PFSK-1 (cell line): ENCODE data around the gene OVOL3.

Experiments used
- FOXP2 ChIP-seq: optimal IDR thresholded peaks from 2 replicates; pipeline ENCODE3; 2011; ENCODE audit warnings: borderline replicate concordance, control low read depth, inconsistent platforms; ENCODE audit not compliant: insufficient read depth; ENCODE audit errors: extremely low read length, extremely low read depth
- POLR2AphosphoS5 ChIP-seq: IDR thresholded peaks from 2 replicates; pipeline ENCODE4 v1.6.1; 2012; ENCODE audit warnings: low read depth, mild to moderate bottlenecking, control low read depth, low read length, moderate library complexity
- SIN3A ChIP-seq: IDR thresholded peaks from 2 replicates; pipeline ENCODE4 v1.6.1; 2012; ENCODE audit warnings: mild to moderate bottlenecking, low read length, moderate library complexity, borderline replicate concordance; ENCODE audit not compliant: insufficient read depth
- TAF1 ChIP-seq: IDR thresholded peaks from 2 replicates; pipeline ENCODE4 v1.6.1; 2012; ENCODE audit warnings: low read length, control low read depth, borderline replicate concordance; ENCODE audit not compliant: insufficient read depth
- TF ChIP-seq, protein P1 (sequence below), 2 experiments: IDR thresholded peaks; 2 replicates each; pipeline versions ENCODE4 v1.6.1 to v1.8.0; 2011 to 2012; ENCODE audit warnings: low read depth in 2 of 2, low read length in 2 of 2, control low read depth in 1 of 2, inconsistent platforms in 1 of 2, mild to moderate bottlenecking in 1 of 2, moderate library complexity in 1 of 2; ENCODE audit not compliant: insufficient read depth in 1 of 2

Gene OVOL3

DNA sequence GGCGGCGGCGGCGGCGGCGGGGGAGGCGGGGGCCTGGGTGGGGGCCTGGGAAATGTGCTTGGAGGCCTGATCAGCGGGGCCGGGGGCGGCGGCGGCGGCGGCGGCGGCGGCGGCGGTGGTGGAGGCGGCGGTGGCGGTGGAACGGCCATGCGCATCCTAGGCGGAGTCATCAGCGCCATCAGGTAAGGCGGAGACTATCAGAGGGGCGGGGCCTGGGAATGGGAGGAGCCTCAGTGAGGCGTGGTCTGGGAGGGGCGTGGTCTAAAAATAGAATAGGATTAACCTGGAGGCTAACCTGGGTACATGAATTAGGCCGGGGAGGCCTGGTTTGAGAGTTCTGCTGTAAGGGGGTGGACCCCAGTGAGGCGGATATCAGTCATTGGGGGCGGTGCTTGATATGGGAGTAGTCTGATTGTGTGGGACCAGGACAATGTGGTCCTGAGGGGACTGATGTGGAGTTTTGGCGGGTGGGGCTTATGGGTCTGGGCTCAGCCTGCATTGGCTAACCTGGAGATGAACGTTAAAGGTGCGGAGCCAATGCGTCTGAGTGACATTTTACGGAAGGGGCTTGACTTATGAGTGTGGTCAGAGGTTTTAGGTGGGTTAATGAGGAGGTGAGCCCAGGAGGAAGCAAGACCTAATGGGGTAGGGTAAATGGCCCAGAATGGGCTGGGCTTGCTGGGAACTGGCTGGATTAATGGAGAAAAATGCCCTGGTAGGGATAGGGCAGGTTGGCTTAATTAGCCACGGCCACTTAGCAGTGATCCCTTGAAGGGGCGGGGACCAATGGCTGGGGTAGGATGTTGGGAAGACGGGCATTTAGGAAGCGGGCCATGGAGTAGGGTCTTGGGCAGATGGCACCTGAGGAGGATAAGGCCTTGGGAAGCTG, 30.3 kb downstream of the OVOL3 start:
- TF ChIP-seq POLR2AphosphoS5 (no peak; the same call in 1 of the 2 replicates), SIN3A (no peak), TAF1 (peak; percentile 62; the same call in 1 of the 2 replicates)
- TF ChIP-seq, protein P1, sequence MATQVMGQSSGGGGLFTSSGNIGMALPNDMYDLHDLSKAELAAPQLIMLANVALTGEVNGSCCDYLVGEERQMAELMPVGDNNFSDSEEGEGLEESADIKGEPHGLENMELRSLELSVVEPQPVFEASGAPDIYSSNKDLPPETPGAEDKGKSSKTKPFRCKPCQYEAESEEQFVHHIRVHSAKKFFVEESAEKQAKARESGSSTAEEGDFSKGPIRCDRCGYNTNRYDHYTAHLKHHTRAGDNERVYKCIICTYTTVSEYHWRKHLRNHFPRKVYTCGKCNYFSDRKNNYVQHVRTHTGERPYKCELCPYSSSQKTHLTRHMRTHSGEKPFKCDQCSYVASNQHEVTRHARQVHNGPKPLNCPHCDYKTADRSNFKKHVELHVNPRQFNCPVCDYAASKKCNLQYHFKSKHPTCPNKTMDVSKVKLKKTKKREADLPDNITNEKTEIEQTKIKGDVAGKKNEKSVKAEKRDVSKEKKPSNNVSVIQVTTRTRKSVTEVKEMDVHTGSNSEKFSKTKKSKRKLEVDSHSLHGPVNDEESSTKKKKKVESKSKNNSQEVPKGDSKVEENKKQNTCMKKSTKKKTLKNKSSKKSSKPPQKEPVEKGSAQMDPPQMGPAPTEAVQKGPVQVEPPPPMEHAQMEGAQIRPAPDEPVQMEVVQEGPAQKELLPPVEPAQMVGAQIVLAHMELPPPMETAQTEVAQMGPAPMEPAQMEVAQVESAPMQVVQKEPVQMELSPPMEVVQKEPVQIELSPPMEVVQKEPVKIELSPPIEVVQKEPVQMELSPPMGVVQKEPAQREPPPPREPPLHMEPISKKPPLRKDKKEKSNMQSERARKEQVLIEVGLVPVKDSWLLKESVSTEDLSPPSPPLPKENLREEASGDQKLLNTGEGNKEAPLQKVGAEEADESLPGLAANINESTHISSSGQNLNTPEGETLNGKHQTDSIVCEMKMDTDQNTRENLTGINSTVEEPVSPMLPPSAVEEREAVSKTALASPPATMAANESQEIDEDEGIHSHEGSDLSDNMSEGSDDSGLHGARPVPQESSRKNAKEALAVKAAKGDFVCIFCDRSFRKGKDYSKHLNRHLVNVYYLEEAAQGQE (IDR thresholded peaks at IDR 0.05; ENCODE audit: insufficient read depth in 1 of 2, low read depth in 2 of 2, low read length in 2 of 2), result no peak

- TF ChIP-seq TAF1 (no peak), FOXP2 (no peak), POLR2AphosphoS5 (no peak), SIN3A (no peak)
- TF ChIP-seq, protein P1 (IDR thresholded peaks at IDR 0.05; ENCODE audit: insufficient read depth in 1 of 2, low read depth in 2 of 2, low read length in 2 of 2), result no peak
Measured at GRCh38 chr19:36142046-36142445, 31.1 kb downstream of the OVOL3 start.

GRCh38 chr19:36142496-36142895, 31.6 kb downstream of the OVOL3 start:
- TF ChIP-seq FOXP2 (no peak), TAF1 (no peak), POLR2AphosphoS5 (no peak), SIN3A (no peak)
- TF ChIP-seq, protein P1 (IDR thresholded peaks at IDR 0.05; ENCODE audit: insufficient read depth in 1 of 2, low read depth in 2 of 2, low read length in 2 of 2), result no peak

DNA sequence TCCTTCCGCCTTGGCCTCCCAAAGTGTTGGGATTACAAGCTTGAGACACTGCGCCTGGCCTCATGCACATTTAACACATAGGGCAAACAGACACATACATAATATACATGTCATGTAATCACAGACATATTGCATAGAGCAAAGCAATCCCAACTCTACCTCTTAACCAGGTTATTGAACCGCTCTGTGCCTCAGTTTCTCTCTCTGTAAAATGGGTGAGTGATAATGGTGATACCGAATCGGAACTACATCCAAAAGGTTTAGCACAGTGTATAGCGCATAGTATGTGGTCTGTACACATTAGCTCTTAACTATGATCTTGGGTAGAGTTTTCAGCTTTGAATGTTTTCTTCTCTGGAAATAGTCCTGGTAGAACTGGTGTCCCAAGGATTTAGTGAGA, 33.7 kb downstream of the OVOL3 start:
- no peak for TF ChIP-seq TAF1
- no peak for TF ChIP-seq FOXP2
- TF ChIP-seq, protein P1 (IDR thresholded peaks at IDR 0.05; ENCODE audit: insufficient read depth in 1 of 2, low read depth in 2 of 2, low read length in 2 of 2), result no peak
- no peak for TF ChIP-seq POLR2AphosphoS5
- TF ChIP-seq SIN3A, result no peak
